LNCAP (cell line): Measurements from ENCODE around the gene MMP14.
A peak's percentile ranks its signal among the peaks of the same experiment; 100 is the strongest.

Source experiments
- TF ChIP-seq, protein P1 (sequence below): fragments of 450-650 bp; IDR thresholded peaks from 2 replicates; pipeline ENCODE4 v1.5.1; 2017; ENCODE audit warnings: mild to moderate bottlenecking

Gene MMP14

DNA sequence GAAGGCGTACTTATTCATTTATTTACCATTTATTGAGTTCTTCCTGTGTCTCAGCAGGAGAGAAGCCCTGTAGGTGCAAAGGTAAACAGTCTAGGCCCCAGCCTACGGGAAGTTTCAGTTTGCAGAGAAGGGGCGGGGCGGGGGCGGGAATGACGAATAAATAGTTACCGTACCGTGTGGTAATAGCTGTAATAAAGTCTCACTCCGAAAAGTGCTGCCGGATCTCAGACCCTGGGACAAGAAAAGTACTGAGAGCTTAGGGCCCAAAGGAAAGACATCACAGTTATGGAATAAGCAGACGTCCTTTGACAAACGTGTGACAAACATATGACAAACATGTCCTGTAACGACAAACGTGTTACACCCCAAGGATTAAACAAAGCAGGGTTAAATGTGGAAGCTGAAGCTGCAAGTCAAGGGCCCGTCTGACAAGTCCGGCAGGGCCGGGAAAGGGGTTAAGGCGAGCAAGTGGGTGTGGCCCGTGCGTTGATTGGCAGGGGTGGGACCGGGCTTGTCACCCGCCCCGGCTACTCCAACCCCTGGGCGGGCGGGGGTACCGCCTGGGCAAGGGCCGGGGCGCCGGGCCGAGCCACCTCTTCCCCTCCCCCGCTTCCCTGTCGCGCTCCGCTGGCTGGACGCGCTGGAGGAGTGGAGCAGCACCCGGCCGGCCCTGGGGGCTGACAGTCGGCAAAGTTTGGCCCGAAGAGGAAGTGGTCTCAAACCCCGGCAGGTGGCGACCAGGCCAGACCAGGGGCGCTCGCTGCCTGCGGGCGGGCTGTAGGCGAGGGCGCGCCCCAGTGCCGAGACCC, 35.0 kb downstream of the MMP14 start, which contains the start of gene LRP10:
TSS of gene LRP10 (plus strand) at position 517 of the 809 bp plus-strand sequence. CDS start 564 bp downstream, outside the sequence.
- TF ChIP-seq, protein P1, sequence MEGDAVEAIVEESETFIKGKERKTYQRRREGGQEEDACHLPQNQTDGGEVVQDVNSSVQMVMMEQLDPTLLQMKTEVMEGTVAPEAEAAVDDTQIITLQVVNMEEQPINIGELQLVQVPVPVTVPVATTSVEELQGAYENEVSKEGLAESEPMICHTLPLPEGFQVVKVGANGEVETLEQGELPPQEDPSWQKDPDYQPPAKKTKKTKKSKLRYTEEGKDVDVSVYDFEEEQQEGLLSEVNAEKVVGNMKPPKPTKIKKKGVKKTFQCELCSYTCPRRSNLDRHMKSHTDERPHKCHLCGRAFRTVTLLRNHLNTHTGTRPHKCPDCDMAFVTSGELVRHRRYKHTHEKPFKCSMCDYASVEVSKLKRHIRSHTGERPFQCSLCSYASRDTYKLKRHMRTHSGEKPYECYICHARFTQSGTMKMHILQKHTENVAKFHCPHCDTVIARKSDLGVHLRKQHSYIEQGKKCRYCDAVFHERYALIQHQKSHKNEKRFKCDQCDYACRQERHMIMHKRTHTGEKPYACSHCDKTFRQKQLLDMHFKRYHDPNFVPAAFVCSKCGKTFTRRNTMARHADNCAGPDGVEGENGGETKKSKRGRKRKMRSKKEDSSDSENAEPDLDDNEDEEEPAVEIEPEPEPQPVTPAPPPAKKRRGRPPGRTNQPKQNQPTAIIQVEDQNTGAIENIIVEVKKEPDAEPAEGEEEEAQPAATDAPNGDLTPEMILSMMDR: no peak

DNA sequence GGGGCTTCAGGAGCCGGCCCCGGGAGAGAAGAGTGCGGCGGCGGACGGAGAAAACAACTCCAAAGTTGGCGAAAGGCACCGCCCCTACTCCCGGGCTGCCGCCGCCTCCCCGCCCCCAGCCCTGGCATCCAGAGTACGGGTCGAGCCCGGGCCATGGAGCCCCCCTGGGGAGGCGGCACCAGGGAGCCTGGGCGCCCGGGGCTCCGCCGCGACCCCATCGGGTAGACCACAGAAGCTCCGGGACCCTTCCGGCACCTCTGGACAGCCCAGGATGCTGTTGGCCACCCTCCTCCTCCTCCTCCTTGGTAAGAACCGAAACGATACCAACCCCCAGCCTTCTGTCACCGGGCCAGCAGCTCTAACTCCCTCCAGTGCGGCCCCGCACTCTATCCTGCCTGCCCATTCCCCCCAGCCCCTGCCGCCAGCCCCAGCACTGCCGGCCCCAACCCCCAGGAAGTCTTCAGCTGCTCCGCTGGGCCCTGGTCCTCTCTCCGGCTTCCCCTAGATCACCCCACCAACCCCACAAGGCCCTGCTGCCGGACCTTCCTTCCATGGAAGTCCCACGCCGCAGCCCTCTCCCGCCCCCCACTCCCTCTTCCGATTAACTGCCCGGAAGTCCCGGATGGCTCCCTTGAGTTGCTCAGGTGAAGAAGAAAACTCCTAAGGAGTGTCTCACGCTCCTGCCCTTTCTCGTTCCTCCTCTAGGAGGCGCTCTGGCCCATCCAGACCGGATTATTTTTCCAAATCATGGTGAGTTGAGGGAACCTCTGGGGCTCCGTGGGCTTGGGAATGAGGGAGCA, 35.8 kb downstream of the MMP14 start:
- TF ChIP-seq, protein P1: peak; percentile 96

DNA sequence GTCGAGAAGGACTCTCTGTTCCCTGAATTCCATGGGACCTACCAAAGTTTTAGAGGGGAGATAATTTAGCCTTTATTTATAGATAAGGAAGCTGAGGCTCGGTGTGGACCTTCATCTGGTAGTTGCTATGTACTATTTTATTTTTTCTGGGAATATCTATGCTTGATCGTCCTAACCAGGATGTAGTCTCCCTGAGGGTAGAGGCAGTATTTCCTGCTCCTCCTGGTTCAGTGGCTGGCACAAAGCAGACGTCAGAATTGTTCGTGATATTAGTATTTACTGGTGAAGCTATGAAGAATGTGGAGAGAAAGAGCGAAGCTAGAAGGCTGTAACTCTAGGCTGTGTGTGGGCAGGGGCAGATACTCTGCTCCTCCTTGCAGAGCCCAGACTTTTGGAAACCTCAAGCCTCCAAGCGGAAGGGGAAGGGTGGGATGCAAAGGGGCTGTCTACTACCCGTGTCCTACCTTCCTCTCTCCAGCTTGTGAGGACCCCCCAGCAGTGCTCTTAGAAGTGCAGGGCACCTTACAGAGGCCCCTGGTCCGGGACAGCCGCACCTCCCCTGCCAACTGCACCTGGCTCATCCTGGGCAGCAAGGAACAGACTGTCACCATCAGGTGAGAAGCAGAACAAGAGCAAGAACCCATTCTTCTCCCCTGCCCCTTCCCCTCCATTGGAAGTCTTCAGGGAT, 36.6 kb downstream of the MMP14 start:
- TF ChIP-seq, protein P1: peak; percentile 32; the same call in 1 of the 2 replicates

DNA sequence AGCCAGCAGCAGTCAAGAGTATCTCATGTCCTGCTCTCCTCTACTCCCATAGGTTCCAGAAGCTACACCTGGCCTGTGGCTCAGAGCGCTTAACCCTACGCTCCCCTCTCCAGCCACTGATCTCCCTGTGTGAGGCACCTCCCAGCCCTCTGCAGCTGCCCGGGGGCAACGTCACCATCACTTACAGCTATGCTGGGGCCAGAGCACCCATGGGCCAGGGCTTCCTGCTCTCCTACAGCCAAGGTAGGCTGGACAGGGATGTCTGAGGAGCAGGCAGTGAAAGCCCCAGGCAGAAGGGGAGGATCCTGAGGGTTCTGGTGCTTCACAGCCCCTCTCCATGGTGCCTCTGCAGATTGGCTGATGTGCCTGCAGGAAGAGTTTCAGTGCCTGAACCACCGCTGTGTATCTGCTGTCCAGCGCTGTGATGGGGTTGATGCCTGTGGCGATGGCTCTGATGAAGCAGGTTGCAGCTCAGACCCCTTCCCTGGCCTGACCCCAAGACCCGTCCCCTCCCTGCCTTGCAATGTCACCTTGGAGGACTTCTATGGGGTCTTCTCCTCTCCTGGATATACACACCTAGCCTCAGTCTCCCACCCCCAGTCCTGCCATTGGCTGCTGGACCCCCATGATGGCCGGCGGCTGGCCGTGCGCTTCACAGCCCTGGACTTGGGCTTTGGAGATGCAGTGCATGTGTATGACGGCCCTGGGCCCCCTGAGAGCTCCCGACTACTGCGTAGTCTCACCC, 38.8 kb downstream of the MMP14 start:
- TF ChIP-seq, protein P1: no peak

DNA sequence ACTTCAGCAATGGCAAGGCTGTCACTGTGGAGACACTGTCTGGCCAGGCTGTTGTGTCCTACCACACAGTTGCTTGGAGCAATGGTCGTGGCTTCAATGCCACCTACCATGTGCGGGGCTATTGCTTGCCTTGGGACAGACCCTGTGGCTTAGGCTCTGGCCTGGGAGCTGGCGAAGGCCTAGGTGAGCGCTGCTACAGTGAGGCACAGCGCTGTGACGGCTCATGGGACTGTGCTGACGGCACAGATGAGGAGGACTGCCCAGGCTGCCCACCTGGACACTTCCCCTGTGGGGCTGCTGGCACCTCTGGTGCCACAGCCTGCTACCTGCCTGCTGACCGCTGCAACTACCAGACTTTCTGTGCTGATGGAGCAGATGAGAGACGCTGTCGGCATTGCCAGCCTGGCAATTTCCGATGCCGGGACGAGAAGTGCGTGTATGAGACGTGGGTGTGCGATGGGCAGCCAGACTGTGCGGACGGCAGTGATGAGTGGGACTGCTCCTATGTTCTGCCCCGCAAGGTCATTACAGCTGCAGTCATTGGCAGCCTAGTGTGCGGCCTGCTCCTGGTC, 39.4 kb downstream of the MMP14 start:
- TF ChIP-seq, protein P1: no peak

DNA sequence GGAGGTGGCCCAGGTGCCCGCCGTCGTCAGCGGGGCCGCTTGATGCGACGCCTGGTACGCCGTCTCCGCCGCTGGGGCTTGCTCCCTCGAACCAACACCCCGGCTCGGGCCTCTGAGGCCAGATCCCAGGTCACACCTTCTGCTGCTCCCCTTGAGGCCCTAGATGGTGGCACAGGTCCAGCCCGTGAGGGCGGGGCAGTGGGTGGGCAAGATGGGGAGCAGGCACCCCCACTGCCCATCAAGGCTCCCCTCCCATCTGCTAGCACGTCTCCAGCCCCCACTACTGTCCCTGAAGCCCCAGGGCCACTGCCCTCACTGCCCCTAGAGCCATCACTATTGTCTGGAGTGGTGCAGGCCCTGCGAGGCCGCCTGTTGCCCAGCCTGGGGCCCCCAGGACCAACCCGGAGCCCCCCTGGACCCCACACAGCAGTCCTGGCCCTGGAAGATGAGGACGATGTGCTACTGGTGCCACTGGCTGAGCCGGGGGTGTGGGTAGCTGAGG, 40.7 kb downstream of the MMP14 start:
- TF ChIP-seq, protein P1: no peak
